GM21515 (cell line): Measurements from ENCODE around the gene CYP11A1.
"Not testable (repeated sequence)": the region's sequence is repeated elsewhere in the genome, so short reads cannot be mapped to it uniquely, and the experiment has no call there.

Source experiments
- ATAC-seq: cut with Tn5 transposase; IDR thresholded peaks from one replicate; pipeline ENCODE4 v1.9.1; 2021; ENCODE audit not compliant: unreplicated experiment

Gene CYP11A1

DNA sequence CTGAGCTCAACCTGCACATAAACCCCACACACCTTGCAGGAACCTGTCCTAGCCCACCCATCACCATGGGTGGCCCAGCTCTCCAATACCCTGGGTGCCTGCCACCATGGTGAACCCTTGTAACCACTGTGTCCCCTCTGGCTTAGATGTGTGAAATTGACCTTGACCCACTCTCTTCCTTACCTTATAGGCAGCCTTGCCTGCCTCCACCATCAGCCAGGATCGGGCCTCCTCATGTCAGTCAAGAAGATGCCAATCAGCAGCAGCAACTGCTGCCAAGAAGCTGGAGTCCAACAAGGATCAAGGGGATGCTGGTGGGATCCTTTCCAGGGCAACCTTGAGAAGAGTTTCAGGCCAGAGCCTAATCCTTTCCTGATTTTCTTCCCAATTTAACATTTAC is 8.8 kb upstream of the CYP11A1 start:
- no peak for ATAC-seq

DNA sequence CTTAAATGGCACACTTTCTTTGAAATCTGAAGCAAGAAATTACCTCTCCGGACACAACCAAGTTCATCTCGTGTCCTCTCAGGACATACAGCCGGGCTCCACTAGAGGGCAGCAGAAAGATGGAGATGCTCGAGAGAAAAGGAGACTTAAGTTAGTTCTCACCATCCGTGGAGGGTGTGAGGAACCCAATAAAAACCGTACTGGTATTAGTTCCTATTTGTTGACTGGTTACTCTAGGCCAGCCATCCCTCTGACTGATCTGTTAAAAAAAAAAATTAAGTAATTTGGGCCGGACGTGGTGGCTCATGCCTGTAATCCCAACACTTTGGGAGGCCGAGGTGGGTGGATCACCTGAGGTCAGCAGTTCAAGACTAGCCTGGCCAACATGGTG is 7.9 kb upstream of the CYP11A1 start:
- peak; percentile 31 for ATAC-seq

GRCh38 chr15:74374648-74375302 is 7.3 kb upstream of the CYP11A1 start:
- ATAC-seq: no peak

GRCh38 chr15:74373731-74374647 is 6.5 kb upstream of the CYP11A1 start:
- ATAC-seq: peak; percentile 63

DNA sequence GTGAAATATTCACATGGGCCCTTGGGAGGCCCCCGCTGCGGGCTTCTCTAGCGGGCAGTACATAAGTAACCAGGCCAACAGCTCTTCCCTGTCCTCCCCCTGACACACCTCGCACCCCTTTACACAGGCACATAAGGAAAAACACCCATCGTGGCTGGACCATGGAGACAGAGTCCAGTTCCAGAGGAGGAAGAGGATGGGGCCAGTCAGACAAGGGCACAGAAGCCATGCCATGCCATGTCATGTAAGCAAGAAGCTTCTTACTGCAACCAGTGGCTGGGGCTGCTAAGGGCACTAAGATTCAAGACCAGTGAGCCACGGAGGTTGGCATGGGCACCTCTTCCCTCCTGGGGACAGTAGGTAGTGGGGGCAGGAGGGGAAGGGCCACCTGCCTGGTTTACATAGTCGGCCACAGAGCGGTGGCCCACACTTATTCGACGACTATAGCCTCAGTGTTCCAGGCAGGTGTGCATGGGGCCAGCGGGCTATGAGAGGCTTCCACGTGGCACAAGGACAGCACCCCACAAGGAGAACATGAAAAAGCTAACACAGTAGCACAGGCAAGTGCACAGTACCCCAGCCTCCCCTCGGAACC is 5.7 kb upstream of the CYP11A1 start:
- no peak for ATAC-seq

GRCh38 chr15:74370471-74370870 is 3.0 kb upstream of the CYP11A1 start:
- no peak for ATAC-seq

- ATAC-seq: no peak
Observed at GRCh38 chr15:74369756-74370155, 2.3 kb upstream of the CYP11A1 start.

- ATAC-seq: no peak
Observed at GRCh38 chr15:74369084-74369745, 1.8 kb upstream of the CYP11A1 start.

GRCh38 chr15:74368121-74368520 is 675 bp upstream of the CYP11A1 start:
- no peak for ATAC-seq

GRCh38 chr15:74365598-74366445 is 1.6 kb downstream of the CYP11A1 start:
- ATAC-seq: no peak

GRCh38 chr15:74364936-74365597 is 2.4 kb downstream of the CYP11A1 start:
- no peak for ATAC-seq

DNA sequence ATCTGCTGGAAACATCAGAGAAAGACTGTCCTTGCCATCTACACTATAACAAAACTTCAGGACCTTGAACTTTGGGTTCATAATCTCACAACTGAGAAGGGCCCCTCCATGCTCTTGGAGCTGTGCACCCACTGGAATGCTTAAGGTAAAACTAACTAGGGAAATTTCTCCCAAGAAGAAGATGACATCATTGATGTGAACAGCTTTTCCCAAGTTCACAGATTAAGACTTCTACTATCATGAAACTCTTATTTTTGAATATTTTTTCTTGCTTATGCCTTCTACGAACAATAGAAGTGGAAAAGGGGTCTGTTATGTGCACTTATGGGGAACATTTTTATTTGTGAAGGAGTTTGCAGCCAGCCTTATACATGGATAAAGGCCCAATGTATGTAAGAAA is 5.0 kb downstream of the CYP11A1 start:
- no peak for ATAC-seq

DNA sequence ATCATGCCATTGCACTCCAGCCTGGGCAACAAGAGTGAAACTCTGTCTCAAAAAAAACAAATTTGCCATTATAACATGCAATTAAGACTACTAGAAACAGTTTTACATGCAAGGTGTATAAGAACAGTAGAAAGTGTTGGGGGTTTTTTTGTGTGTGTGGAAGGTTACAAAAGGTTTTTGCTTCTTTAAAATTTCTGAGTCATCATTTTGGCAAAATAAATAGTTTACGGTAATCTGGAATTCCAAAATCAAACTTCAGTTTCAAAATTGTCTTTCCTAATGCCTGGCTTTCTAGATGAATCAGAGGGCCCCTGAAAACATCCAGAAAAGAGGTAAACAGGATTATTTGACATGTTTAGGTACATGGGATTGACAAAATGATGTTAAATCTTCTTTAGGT is 6.6 kb downstream of the CYP11A1 start:
- ATAC-seq: not testable (repeated sequence)

DNA sequence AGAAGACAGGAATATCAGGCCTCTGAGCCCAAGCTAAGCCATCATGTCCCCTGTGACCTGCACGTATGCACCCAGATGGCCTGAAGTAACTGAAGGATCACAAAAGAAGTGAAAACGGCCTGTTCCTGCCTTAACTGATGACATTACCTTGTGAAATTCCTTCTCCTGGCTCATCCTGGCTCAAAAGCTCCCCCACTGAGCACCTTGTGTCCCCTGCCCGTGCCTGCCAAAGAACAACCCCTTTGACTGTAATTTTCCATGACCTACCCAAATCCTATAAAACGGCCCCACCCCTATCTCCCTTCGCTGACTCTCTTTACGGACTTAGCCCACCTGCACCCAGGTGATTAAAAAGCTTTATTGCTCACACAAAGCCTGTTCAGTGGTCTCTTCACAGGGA is 8.1 kb downstream of the CYP11A1 start:
- ATAC-seq: not testable (repeated sequence)

- not testable (repeated sequence) for ATAC-seq
Observed at GRCh38 chr15:74357514-74357913, 9.9 kb downstream of the CYP11A1 start.

- ATAC-seq: not testable (repeated sequence)
Observed at GRCh38 chr15:74356050-74356449, 11.4 kb downstream of the CYP11A1 start.

- not testable (repeated sequence) for ATAC-seq
Observed at GRCh38 chr15:74353992-74354391, 13.5 kb downstream of the CYP11A1 start.

GRCh38 chr15:74352393-74352910 is 15.0 kb downstream of the CYP11A1 start:
- no peak for ATAC-seq

GRCh38 chr15:74351670-74352069 is 15.8 kb downstream of the CYP11A1 start:
- no peak for ATAC-seq
